ENCODE results near the gene AP1G2. TPM values are rescaled to one million over a fixed set of nuclear protein-coding genes. Genes with fewer than 3 reads are reported as not detected.

AP1G2 gene
- total RNA-seq, 4 donors from 2014 or later, result 71.6 to 128 (median 114) TPM

DNA sequence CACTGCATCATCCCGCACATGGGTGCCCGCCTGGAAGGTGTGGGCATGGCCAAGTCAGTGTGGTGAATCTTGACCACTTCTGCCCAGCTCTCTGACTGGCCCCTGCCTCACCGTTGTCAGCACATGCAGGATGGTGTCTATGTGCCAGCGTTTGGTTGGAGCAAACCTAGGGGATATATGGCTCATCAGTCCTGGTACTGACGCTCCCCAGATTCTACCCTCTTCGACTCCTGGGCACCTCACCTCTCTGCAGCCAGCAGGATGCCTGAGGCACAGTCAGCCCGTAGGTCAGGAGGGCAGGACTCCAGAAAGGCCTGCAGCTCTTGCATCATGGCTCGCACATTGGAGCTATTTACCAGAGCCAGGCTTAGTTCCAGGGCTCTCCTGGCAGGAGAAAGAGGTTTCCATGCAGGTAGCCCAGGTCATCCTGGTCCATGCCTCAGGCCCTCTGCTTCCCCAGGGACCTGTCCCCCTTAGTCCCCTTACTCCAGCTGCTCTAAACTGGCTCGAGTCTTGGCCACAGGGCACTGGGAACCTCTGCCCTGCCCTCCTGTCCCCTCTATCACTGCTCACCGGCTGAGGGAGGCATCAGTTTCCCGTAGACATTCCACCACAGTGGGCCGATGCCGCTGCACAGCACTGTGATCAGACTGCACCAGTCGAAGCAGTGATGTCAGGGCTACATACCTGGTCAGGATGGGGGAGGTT, 4.0 kb downstream of the AP1G2 start:
- TF ChIP-seq CTCF (IDR thresholded peaks at IDR 0.05), result no peak
- TF ChIP-seq POLR2A (IDR thresholded peaks at IDR 0.05), result no peak
- H3K27me3 ChIP-seq, result no peaks in the 10 kb centered on the region
- peaks cover 6 to 9% of the 10 kb centered on the region in 2 donors for H3K4me1 ChIP-seq
- no peak for DNase-seq
- 91 to 94% methylated on average over 9 to 13 of the region's 14 CpGs for WGBS, 2 donors
- no peak overlapping the region for H3K4me3 ChIP-seq (replicated peaks in 1 of 3)
- intact Hi-C loops (cut with DNase I), result loop anchor here (5.0 kb wide), 1 partner anchor 86 kb away; no protein-coding TSS in a partner anchor
- H3K27ac ChIP-seq, result no peak overlapping the region
- no peaks in the 10 kb centered on the region for H3K9me3 ChIP-seq
- H3K36me3 ChIP-seq, result peaks cover 13 to 26% of the 10 kb centered on the region in 2 donors

DNA sequence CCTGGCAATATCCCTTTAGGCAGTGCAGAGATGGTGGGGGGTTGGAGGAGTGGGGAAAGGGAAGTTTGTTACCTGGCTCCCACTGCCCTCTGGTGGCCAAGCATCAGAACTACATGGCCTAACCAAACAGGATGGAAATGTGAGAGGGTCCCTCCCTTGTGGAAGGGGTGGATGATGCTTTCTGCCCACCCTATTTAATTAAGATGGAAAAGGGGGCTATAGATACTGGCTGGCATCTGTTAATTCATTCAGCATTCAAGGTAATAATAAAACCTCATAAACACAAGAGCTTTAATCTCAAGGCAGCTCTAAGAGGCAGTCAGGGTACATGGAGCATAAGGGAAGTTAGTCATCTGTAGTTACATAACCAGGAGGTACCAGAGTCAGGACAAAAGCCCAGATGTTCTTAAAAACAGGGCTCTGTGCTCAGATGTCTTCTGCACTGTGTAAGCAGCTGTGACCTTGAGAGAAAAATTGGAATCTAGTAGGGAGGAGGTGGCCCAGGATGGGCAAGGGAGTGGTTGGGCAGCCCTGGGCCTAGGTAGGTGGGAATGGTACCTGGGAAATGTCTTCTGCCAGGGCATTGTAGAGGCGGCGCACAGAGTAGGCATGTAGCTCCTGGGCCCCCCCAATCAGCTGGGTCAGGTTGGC, 4.6 kb downstream of the AP1G2 start:
- peaks cover 6 to 9% of the 10 kb centered on the region in 2 donors for H3K4me1 ChIP-seq
- no peak overlapping the region for H3K27ac ChIP-seq
- TF ChIP-seq CTCF (IDR thresholded peaks at IDR 0.05) (peak; percentile 66 to 91 (median 80)), POLR2A (IDR thresholded peaks at IDR 0.05) (no peak)
- peak; percentile 44 to 50 for DNase-seq
- H3K36me3 ChIP-seq, result peaks cover 13 to 26% of the 10 kb centered on the region in 2 donors
- no peak overlapping the region for H3K4me3 ChIP-seq (replicated peaks in 1 of 3)
- H3K9me3 ChIP-seq, result no peaks in the 10 kb centered on the region
- H3K27me3 ChIP-seq, result no peaks in the 10 kb centered on the region
- intact Hi-C loops (cut with DNase I), result loop anchor here (5.0 kb wide), 1 partner anchor 86 kb away; no protein-coding TSS in a partner anchor
- 90 to 94% methylated on average over 2 of the region's 2 CpGs for WGBS, 2 donors

DNA sequence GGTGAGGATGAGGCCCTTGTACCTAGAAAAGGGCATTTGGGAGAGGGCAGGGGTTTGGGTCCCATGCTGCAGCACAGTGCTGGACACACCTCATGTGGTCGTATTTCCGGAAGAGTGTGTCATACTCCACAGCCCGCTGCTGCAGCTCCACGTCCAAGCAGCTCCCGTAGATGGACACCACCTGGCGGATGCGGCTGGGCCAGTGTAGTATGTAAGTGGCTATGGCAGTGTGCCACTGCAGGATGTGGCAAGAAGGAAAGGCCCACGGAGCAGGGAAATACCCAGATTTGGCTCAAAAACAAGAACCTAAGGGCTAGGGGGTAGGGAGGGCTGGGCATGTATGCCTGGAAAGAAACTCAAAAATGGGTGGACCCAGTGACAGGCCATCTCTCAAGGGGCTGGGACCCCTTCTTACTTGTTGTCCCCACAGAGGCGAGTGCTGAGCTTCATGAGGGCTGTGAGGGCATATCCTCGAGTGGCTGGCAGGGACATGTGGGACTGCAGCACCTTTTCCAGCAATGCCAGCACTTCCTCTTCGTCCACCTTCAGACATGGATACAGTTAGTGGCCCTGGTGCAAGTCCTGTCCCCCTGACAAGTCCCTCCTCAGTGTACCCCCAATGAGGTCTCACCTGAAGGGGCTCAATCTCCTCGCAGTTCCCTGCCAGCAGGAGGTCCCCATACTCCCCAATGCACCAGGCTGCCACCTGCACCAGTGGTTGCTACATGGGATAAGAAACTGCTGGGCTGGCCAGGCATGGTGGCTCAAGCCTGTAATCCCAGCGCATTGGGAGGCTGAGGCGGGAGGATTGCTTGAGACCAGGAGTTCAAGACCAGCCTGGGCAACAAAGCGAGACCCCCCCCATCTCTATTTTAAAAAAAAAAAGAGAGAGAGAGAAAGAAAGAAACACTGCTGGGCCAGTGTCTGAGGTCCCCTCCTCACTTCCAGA, 5.4 kb downstream of the AP1G2 start:
- WGBS, 2 donors, result 75 to 86% methylated on average over 14 of the region's 15 CpGs
- intact Hi-C loops (cut with DNase I), result loop anchor here (5.0 kb wide), 1 partner anchor 85 kb away; no protein-coding TSS in a partner anchor
- TF ChIP-seq POLR2A (IDR thresholded peaks at IDR 0.05), result no peak
- Histone ChIP-seq H3K36me3 (peaks cover 13 to 26% of the 10 kb centered on the region in 2 donors), H3K27me3 (no peaks in the 10 kb centered on the region), H3K27ac (no peak overlapping the region), H3K4me3 (replicated peaks in 1 of 3) (no peak overlapping the region), H3K4me1 (peaks cover 6 to 14% of the 10 kb centered on the region in 2 donors), H3K9me3 (no peaks in the 10 kb centered on the region)
- DNase-seq, result no peak

GRCh38 chr14:23561259-23561658, 6.3 kb downstream of the AP1G2 start:
- peaks cover 8 to 14% of the 10 kb centered on the region in 2 donors for H3K4me1 ChIP-seq
- peaks cover 13 to 26% of the 10 kb centered on the region in 2 donors for H3K36me3 ChIP-seq
- TF ChIP-seq CTCF (IDR thresholded peaks at IDR 0.05) (no peak), POLR2A (IDR thresholded peaks at IDR 0.05) (no peak)
- no peak overlapping the region for H3K4me3 ChIP-seq (replicated peaks in 1 of 3)
- intact Hi-C loops (cut with DNase I), result loop anchor here (5.0 kb wide), 1 partner anchor 84 kb away; no protein-coding TSS in a partner anchor
- 79 to 93% methylated on average over 2 of the region's 2 CpGs for WGBS, 2 donors
- no peaks in the 10 kb centered on the region for H3K9me3 ChIP-seq
- DNase-seq, result no peak
- H3K27me3 ChIP-seq, result no peaks in the 10 kb centered on the region
- no peak overlapping the region for H3K27ac ChIP-seq

DNA sequence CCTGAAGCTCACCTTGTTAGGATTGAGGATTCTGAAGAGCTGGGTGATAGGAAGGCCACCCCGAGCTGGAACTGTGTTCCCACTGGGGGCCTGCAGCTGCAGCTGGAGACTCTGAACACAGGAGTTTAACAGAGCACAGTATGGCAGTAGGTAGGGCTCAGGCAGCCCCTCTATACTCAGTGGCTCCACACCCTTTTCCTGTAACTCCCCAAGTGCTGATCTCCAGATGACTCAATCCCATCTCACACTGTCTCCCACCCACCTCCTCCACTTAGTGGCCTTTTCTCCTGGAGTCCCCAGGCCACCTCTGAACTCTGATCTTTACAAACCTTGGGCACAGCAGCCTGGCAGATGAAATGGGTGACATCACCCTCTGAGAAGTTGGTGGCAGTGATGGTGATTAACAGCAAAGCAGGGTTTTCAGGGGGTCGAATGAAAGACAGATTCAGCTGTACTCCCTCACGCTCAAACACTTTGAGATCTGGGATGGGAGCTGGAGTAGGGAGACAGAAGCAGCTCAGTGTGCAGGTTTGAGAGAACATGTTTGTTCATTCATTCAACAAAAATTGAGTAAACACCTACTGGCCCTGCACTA, 7.6 kb downstream of the AP1G2 start:
- intact Hi-C loops (cut with DNase I), result loop anchor here (5.0 kb wide), 1 partner anchor 83 kb away; no protein-coding TSS in a partner anchor
- no peak overlapping the region for H3K27ac ChIP-seq
- no peak for TF ChIP-seq POLR2A (IDR thresholded peaks at IDR 0.05)
- no peak for TF ChIP-seq CTCF (IDR thresholded peaks at IDR 0.05)

More for the DNA sequence above, 7.6 kb downstream of the AP1G2 start:
- Histone ChIP-seq H3K9me3 (no peaks in the 10 kb centered on the region), H3K27me3 (no peaks in the 10 kb centered on the region), H3K36me3 (peaks cover 10 to 26% of the 10 kb centered on the region in 2 donors), H3K4me3 (replicated peaks in 1 of 3) (no peak overlapping the region), H3K4me1 (peaks cover 15 to 19% of the 10 kb centered on the region in 2 donors)
- WGBS, 2 donors, result 90 to 99% methylated on average over 2 to 3 of the region's 3 CpGs
- DNase-seq, result no peak

All from thyroid gland (tissue), 4 donors.